Measurements from ENCODE around the gene MS4A7.
A peak's percentile ranks its signal among the peaks of the same experiment; 100 is the strongest.
"Not testable (repeated sequence)": the region's sequence is repeated elsewhere in the genome, so short reads cannot be mapped to it uniquely, and the experiment has no call there.

The MS4A7 gene, protein sequence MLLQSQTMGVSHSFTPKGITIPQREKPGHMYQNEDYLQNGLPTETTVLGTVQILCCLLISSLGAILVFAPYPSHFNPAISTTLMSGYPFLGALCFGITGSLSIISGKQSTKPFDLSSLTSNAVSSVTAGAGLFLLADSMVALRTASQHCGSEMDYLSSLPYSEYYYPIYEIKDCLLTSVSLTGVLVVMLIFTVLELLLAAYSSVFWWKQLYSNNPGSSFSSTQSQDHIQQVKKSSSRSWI

DNA sequence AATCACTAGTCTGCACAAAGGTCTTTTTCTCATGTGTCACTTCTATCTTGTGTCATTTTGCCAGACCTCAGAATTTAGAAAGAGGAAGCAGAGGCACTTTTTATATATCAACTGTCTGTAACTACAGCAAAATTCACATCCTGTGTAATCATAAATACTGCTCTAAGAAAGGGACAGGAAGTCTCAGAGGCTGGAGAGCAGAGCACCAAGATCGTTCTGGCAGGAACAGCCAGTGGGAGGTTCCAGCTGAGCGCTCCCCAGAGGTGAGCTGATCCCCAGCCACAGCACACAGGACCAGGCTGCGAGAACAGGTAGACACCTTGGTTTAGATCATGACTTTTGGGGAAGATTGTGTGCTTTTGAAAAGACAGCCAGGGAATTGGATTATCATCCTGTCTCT, at the start of gene MS4A7:
Gene MS4A7 (plus strand): TSS at position 179 of the 400 bp plus-strand sequence. CDS start 4,610 bp downstream, outside the sequence.
- no peak for DNase-seq (ENCODE audit: low spot score)

DNA sequence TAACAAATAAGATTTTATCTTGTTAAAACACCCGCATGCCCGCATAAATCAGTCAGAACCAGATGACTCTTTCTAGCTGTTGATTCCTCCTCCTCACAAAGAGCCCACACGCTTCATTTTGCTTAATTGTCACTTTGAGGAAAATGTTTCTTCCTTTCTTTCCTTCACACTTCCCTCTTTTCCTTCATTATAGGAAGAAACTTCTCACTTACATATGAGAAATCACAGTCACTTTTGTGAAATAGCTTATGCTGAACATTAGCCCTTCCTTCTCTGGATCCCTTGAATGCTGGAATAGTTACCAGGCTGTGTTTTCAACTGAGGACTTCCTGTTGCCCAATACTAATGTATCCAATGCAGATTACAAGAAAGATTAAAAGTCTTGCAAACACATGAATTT, 45.5 kb upstream of the MS4A7 start:
- no peak for DNase-seq (ENCODE audit: low spot score)

DNA sequence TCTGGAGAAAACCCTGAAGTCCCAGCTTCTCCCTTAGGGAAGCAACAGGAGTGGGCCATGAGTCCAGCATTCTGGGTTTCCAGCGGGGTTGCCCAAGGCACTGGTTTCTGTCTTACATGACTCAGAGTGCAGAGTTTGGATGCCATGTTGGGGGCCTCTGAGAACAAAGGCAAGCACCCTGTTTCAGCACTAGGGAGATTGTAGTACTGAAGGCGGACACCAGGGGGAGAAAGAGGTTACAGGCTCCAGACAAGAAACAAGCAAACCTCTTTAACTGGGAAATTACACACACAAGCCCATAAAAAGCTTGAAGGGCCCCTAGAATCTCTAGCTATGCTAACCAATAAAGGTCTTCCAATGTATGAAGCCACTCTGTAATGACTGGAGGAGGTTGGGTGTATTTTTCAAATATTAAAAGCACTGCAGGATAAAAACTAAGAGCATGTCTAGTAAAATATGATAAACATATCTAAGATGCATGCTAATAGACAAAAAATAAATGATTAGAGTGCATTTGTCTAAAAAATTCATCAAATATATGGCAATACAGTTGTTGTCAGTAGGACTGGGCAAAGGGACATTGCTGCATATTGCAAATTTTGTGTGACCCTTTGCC, 44.2 kb upstream of the MS4A7 start:
- DNase-seq (ENCODE audit: low spot score), result peak; percentile 71

DNA sequence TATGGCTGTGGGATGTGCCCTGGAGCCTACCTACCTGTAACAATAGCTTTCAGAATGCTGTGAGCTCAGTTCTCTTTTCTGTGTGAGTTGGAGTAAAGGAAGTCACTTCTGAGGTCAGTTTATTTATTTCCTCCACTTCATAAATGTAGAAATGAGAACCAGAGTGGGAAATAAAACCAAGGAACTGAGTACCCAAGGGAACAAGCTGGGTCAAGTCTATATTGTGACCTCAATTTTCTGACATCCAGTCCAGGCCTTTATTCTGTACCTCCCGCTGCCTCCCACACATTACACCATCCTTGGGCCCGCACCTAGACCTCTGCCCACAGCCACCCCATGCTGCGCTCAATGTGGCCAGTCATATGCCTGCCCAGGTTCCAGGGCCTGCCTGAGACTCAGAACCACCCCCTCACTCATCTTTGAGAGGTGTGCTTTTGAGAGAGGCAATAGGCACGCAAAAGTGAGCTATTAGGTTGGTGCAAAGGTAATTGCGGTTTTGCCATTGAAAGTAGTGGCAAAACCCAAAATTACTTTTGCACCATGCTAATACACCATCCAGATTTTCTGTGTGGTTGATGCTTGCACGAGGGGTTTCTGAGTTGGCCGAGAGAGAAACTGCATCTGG, 41.5 kb upstream of the MS4A7 start:
- no peak for DNase-seq (ENCODE audit: low spot score)

DNA sequence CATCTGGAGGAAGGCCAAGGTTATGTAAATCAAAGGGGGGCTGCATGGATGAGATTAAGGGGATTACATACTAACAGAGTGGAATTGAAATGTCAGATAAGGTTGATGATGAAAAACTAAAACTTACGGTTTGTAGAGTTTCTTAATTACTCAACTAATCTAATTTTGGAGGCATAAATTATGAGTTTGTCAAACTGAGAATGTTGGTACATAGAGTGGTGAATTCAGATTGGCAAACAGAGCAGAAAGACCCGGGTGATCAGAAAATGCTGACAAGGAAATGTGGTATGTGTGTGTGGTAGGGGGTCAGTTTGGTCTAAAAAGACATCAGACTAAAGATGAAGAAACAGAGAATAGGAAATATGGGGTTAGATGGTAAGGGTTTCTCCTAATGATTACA, 40.3 kb upstream of the MS4A7 start:
- no peak for DNase-seq (ENCODE audit: low spot score)

DNA sequence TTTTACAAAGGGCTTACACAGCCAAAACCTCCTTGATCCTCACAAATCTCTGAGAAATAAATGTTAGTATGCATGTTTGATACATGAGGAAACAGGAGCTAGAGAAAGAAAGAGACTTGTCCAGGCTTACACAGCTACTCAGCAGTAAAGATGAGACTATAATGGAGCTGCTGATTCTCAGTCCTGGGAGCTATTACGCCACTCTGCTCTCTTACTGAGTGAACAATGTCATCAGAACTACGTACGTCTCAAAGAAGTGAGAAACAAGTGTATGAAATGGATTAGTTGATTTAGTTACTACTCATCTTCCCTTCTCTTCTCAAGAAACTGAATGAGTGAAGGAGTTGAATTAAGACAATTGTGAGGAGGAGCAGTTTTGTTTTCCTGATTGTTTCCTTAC, 39.0 kb upstream of the MS4A7 start:
- no peak for DNase-seq (ENCODE audit: low spot score)

DNA sequence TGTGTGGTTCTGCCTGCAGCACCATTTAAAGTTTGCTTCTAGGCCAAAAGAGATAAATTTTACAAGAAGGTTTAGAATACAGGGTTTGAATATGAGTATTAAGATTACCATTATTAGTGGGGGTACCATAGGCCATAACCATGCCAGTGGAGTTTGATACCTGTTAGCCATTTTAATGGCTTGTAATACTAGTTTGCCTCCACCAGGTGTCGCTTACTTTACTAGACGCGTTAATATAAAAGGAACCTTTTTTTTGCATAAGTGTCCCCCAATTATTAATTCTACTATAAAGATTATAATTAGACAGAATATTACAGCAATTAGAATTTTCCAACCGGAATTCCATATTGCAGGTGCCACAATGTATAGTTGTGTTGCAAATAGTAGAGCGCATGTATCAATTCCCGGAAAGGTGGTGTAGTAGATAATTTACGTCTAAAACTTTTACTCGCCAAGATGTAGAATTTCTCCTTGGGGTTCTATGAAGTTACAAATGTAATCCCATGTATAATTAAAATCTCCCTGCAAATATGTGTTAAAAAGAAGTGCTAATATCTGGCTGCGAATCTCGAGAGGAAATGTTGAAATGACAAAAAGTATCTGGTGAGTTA, 35.1 kb upstream of the MS4A7 start:
- peak; percentile 32 for DNase-seq (ENCODE audit: low spot score)

DNA sequence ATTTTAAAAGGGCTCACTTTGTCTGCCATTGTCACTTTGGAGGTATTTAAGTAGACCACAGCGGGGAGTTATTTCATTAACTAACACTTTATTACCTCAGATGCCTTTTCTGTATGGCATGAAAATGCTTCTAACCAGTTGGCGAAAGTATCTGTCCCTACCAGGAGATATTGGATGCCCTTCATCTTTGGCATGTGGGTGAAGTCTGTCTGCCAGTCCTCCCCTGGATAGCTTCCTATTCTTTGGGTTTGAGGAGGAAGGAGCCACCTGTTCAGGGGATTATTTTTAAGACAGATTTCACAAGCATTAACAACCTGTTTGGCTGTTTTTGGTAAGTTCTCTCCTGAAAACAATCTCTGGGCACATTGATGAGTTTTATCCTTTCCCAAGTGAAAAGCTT, 34.2 kb upstream of the MS4A7 start:
- DNase-seq (ENCODE audit: low spot score), result no peak

DNA sequence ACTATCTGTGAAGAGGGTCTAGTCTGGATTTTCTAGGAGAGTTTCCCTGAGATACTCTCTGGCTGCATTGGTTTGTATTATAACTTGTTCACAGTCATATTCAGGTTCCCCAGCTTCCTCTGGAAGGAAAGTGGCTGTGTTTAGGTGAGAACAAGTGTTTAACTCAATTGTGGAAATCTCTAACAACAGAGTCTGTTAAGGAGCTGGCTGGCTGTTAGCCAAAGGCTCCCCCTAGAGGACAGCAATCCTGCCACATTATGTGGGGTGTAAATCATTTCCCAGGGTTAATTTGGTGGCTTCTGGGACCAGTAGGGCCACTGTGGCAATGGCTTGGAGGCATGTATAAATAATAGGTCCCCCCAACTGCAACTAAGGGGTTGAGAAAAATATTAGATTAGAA, 32.8 kb upstream of the MS4A7 start:
- DNase-seq (ENCODE audit: low spot score), result no peak

DNA sequence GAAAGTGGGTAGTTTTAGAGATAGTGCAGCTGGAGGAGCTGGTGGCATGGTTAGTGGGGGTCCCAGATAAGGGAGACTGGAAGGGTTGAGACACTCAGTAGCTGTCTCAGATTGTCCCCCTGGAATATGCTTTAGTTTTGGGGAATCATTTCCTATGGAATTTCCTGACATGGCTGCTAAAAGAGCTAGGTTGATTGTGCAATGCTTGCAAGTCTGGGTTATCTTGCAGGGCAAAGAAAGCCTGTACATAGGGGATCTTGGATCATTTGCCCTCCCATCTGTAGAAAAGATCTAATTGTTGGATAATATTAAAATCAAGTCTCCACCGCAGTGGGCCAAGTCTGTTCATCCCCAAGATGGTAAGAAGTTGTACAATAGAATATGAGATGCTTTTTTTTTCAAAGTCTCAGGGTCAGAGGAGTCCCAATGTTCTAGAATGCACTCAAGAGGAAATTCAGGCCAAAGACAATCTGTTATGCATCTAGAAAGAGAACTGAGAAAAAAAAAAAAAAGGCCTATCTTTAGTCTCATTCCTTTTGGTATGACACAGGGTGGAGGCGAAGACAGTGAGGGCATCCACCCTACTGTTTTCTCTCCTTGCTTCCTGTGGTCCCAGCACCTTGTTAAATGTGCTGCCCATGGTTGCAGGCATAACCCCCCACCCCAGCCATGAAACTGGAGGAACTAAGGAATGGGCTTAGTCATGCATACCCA, 31.1 kb upstream of the MS4A7 start:
- DNase-seq (ENCODE audit: low spot score), result no peak

DNA sequence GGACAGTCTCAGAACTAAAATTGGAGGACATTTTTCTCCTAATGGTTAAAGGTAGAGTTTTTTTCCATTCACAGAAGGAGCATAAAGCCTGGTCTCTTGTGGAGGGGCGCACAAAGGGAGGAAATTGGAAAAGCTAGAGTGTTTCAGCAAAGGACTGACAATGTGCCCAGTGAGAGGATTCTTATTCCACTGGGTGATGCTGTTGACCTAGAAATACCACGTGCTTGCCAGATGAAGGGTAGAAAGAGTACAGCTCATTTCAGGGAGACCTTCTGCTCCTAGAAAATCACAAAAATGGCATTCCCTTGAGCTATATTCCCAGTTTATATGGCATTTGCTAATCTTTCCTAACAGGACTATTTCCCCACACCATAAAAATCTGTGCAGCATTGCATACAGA, 30.2 kb upstream of the MS4A7 start:
- DNase-seq (ENCODE audit: low spot score), result no peak

DNA sequence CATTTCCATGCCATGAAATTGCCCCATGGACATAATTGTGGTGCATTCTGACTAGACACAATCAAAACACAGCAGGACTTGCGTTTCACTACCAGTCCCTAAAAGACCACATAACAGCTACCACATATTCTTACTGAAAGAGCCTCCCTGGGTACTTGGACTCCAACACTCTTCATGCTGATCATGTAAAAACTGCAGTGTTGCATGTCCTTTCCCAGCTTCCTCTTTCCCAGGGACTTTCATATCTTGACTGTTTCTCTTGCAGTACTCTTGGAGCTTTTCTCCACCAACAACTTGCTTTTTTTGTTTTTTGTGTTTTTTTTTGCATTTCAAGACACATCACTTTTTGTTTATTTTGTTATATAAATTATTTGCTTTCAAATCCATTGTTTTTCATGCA, 28.3 kb upstream of the MS4A7 start:
- DNase-seq (ENCODE audit: low spot score), result no peak

DNA sequence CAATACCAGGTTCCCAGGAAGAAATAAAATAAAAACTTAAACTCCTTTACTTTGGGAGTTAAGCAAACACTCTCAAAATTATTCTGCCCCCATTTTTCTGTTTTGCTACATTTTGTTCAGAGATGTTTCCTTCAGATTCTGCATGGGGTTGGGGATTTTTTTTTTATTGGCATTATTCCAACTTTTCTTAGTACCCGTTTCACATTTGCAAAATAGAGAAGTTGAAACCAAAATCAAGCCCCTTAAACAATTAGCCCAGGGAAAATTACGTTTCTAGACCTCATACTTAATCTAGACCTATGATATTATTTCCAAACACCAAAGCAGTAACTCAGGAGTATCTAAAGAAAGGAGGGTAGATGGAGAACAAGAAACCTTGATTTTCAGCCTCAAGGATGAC, 20.6 kb upstream of the MS4A7 start:
- no peak for DNase-seq (ENCODE audit: low spot score)

DNA sequence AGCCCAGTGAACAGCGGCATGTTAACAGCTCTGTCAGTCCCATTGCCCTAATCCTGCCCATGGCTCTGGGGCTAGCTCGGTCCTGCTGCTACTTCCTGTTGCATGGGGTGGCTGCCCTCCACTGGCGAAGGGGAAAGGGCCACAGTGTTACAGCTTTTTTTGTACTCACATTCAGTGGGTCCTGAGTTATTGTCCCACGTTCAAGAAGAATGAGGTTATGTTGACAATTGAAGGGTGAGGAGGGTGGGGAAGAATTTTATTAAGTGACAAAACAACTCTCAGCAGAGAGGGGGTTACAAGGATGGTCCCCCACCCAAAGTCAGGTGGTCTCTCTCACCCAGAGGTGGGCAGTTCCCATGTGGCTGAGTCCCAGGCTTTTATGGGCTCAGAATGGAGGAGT, 17.7 kb upstream of the MS4A7 start:
- DNase-seq (ENCODE audit: low spot score), result no peak

DNA sequence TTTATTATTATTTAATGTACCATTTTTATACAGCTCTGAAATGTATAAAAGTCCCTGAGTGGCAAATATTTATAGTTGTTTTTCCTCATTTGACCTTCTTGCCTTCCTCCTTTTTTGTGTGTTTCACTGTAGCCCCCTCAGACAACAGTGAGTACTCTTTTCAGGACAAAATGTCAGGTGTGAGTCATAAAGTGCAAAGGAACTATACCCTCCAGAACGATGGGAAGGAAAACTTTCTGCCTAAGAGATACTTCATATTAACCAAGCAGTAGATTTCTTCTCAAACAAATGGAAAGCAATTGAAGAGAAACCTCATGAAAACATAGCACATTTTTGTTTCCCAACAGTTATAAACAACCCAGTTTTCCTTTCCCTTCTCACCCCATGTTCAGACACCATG, 16.1 kb upstream of the MS4A7 start:
- no peak for DNase-seq (ENCODE audit: low spot score)

DNA sequence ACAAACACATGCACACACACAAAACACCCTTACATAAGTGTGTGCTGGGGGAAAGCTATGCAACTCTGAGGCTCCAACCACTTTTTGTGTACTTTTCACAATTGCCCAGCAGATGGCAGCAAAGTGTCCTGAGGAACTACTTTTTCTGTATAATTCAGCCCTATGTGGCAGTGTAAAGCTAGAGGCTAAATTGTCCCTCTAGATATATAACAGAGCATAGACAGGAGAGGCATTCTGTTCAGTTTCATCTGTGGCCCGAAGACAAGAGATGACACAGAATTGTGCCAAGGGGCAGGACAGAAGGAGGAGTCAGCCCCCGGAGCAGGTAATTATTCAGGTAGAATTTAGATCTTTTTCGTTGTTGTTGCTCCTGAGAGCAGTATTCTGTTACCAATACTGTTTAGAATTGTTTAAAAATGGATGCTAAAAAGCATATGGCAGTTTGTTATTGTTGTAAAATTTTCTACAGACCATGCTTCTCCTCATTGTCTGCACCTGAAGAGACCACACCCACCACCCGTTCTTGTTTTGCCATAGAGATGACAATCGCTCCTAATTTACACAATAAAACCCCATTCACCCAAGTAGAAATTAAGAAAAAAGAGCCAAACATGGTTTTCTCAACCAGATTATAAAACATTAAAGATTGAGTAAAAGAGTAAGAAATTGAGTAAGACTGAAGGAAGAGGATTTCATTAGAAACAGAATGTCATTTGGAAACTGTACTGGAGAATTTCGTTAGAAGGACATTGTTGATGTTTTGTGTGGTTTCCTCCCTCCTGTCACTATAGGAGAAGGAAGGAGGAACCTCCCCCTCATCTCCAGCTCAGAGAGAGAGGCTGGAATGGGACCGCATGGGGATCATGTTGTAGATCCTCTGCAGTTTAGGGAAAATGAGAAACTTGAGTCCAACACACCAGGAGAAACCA, 14.5 kb upstream of the MS4A7 start:
- peak; percentile 62 for DNase-seq (ENCODE audit: low spot score)

DNA sequence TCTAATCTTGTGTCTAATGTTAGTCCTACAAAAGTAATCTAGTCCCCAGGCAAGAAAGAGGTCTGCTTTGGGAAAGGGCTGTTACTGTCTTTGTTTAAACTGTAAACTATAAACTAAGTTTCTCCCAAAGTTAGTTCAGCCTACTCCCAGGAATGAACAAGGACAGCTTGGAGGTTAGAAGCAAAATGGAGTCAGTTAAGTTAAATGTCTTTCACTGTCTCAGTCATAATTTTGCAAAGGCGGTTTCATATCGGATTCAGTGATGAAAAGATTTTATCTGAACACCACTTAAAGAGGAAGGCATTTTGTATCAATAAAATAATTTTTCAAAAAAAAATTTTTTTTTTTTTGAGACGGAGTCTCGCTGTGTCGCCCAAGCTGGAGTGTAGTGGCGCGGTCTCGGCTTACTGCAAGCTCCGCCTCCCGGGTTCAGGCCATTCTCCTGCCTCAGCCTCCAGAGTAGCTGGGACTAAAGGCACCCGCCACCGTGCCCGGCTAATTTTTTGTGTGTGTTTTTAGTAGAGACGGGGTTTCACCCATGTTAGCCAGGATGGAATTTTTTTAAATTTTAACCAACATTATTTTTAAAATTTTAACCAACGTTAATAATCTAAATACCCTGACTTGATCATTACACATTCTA, 11.9 kb upstream of the MS4A7 start:
- not testable (repeated sequence) for DNase-seq (ENCODE audit: low spot score)

DNA sequence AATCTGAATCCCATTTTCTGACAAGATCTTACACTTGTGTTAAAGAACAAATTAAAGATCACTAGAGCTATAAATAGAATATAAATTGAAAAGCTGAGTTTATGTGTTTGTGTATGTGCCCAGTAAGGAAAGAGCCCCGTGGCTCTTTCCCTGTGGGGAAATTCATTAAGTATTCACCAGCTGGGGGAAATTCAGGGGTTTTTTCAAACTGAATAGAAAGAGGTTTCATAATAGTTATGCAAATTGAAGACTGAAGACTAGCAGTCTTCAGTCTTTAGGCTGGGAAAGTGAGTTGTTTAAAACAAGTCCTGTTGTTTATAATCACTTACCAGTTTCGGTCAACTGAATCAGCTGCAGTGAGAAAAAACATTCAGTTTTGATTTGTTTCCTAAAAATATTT, 11.3 kb upstream of the MS4A7 start:
- no peak for DNase-seq (ENCODE audit: low spot score)

DNA sequence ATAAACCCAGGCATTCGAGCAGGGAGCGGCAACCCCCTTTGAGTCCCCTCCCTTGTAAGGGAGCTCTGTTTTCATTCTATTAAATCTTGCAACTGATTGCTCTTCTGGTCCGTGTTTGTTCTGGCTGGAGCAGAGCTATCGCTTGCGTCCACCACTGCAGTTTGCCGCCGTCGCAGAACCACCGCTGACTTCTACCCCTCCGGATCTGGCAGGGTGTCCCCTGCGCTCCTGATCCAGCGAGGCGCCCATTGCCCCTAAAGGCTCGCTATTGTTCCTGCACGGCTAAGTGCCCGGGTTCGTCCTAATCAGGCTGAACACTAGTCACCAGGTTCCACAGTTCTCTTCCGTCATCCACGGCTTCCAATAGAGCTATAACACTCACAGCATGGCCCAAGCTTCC, 10.4 kb upstream of the MS4A7 start:
- DNase-seq (ENCODE audit: low spot score), result no peak

DNA sequence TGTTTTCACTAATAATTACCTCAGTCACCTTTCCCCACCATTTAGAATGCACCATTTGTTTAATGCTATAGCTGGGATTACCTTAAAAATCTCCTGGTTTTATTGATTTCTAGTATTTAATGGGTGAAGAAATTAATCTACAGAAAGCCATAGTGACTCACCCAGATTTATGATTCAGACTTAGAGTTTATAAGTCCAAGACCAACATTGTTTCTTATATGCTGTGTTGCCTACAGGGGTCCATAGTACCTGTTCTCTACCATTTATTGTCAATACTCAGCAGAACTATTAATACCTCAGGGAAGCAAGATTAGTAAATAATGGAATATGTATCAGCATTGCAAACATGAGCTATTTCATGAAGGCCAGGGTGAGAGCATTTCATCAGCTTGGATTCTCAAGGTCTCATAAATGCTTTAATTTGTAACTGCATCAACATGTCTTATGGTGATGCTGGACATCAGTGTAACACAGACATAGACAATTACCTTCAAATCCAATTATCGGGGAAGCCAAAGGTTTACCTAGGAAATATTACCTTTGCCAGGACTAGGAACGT, 8.0 kb upstream of the MS4A7 start:
- DNase-seq (ENCODE audit: low spot score), result no peak

DNA sequence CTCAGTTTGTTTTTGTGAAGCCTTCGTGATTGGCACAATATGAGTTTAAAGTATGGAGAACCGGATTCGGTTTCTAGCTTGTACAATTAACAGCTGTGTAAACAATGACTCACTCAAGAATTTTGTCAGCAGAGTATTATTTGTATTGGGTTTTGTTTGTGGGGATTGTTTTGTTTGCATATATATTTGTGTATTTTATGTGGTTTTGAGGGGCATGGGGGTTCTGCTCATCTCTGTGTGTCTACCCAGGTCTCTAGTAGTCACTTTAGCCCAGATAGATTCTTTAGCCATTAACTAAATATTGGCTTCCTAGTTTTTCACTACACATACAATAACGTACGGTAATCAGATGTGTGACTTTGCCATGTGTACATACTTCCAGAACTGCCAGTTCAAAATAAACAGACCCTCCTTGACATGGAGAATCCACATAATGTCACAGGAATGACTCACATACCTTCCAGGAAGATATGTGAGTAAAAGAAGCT, 7.5 kb upstream of the MS4A7 start:
- DNase-seq (ENCODE audit: low spot score), result no peak

Data from D341Med (cell line).